K562 (cell line): ENCODE data around the gene IMMP2L. TPM values are rescaled to one million over a fixed set of nuclear protein-coding genes. Genes with fewer than 3 reads are reported as not detected.
A peak's percentile ranks its signal among the peaks of the same experiment; 100 is the strongest.

Experiments used
- C11orf30 ChIP-seq: fragments of 450-650 bp; IDR thresholded peaks from 2 replicates; pipeline ENCODE4 v1.6.1; 2016; ENCODE audit warnings: low read depth, mild to moderate bottlenecking
- CBFB ChIP-seq: sonication (generic); formaldehyde crosslinking; IDR thresholded peaks from 2 replicates; pipeline ENCODE4 v1.4.0; 2020; ENCODE audit warnings: mild to moderate bottlenecking, missing genetic modification reagents
- DNMT1 ChIP-seq: fragments of 450-650 bp; IDR thresholded peaks from 2 replicates; pipeline ENCODE4 v1.6.1; 2016; ENCODE audit warnings: antibody characterized with exemption, mild to moderate bottlenecking
- HDAC6 ChIP-seq: IDR thresholded peaks from 2 replicates; pipeline ENCODE4 v1.6.1; 2012; ENCODE audit warnings: low read depth, mild to moderate bottlenecking, control low read depth, inconsistent platforms, low read length, moderate library complexity
- MYC ChIP-seq, 2 experiments: fragments of 250-450 bp in 1 of 2; sonication (Bioruptor Pico) in 1 of 2; IDR thresholded peaks; 2 replicates each; pipeline versions ENCODE4 v1.5.1 to v1.6.1; 2012 to 2021; ENCODE audit warnings: low read depth in 2 of 2, borderline replicate concordance in 1 of 2, improper control_type of control experiment in 1 of 2, low read length in 1 of 2, mild to moderate bottlenecking in 1 of 2, moderate library complexity in 1 of 2
- NFE2 ChIP-seq: IDR thresholded peaks from 2 replicates; pipeline ENCODE4 v1.6.1; 2014; ENCODE audit warnings: antibody characterized with exemption, low read depth
- NFIC ChIP-seq: fragments of 450-650 bp; IDR thresholded peaks from 2 replicates; pipeline ENCODE4 v1.6.1; 2017; ENCODE audit warnings: mild to moderate bottlenecking, inconsistent platforms
- OTX1 ChIP-seq: fragments of 450-650 bp; formaldehyde crosslinking; IDR thresholded peaks from 2 replicates; pipeline ENCODE4 v1.4.0; 2022; ENCODE audit warnings: mild to moderate bottlenecking
- RBM15 ChIP-seq: fragments of 200-400 bp; formaldehyde crosslinking; IDR thresholded peaks from 2 replicates; pipeline ENCODE4 v1.6.1; 2018; ENCODE audit warnings: mild to moderate bottlenecking, low read length, moderate library complexity; ENCODE audit not compliant: insufficient read depth
- RNF2 ChIP-seq: sonication (generic); IDR thresholded peaks from 2 replicates; pipeline ENCODE4 v1.6.1; 2016
- ZNF24 ChIP-seq: fragments of 450-650 bp; IDR thresholded peaks from 2 replicates; pipeline ENCODE4 v1.6.1; 2016
- ZNF76 ChIP-seq: fragments of 250-450 bp; sonication (Bioruptor Pico); IDR thresholded peaks from 2 replicates; pipeline ENCODE4 v1.4.0; 2020; ENCODE audit warnings: mild to moderate bottlenecking, moderate library complexity, borderline replicate concordance
- ZNF766 ChIP-seq: fragments of 200-800 bp; sonication (Bioruptor generic); conservative IDR thresholded peaks from 2 replicates; pipeline ENCODE4 v1.6.1; 2016; ENCODE audit warnings: missing genetic modification characterization, missing compliant biosample characterization
- ZZZ3 ChIP-seq: fragments of 450-650 bp; IDR thresholded peaks from 2 replicates; pipeline ENCODE4 v1.6.1; 2016; ENCODE audit warnings: antibody characterized with exemption, mild to moderate bottlenecking, moderate library complexity
- polyA plus RNA-seq, 8 experiments: library from polyadenylated mRNA; depleted of rRNA in 4 of 8; stranded (reverse) in 5 of 8; unstranded in 3 of 8; fragments of >200 nt; fragmentation: Nextera tagmentation in 2 of 8; fragmentation: Illumina TruSeq in 1 of 8; extraction: Ambion mirVana in 2 of 8; extraction: Trizol in 1 of 8; gene quantifications; 2 replicates each; pipeline versions ENCODE4 v1.2.1 to v1.2.3, GENCODE V29; 2011 to 2014; ENCODE audit warnings: inconsistent platforms in 1 of 8, missing spikeins in 1 of 8
- total RNA-seq, 7 experiments: library from RNA; depleted of rRNA in 6 of 7; stranded (reverse); fragments of >200 nt in 6 of 7; fragmentation: Illumina TruSeq in 2 of 7; extraction: Trizol in 2 of 7; gene quantifications; 2 replicates each; pipeline versions ENCODE4 v1.2.1 to v1.2.3, GENCODE V29; 2011 to 2021; ENCODE audit warnings: low replicate concordance in 1 of 7
- TF ChIP-seq, protein P1 (sequence below): fragments of 450-650 bp; formaldehyde crosslinking; IDR thresholded peaks from 2 replicates; pipeline ENCODE4 v1.4.0; 2022; ENCODE audit warnings: missing genetic modification characterization
- TF ChIP-seq, protein P2 (sequence below), 2 experiments: IDR thresholded peaks; 2 replicates each; pipeline ENCODE4 v1.6.1; 2012; ENCODE audit warnings: improper control_type of control experiment in 2 of 2, low read depth in 2 of 2, low read length in 2 of 2, borderline replicate concordance in 1 of 2
- TF ChIP-seq, protein P3 (sequence below), 3 experiments: IDR thresholded peaks in 2 of 3; conservative IDR thresholded peaks in 1 of 3; 2 replicates each; pipeline ENCODE4 v1.5.1; 2011 to 2012; ENCODE audit warnings: low read length in 3 of 3, mild to moderate bottlenecking in 3 of 3, control low read depth in 2 of 3, improper control_type of control experiment in 1 of 3, inconsistent platforms in 1 of 3, low read depth in 1 of 3, mixed read lengths in 1 of 3, moderate library complexity in 1 of 3; ENCODE audit not compliant: insufficient read depth in 2 of 3
- TF ChIP-seq, protein P4 (sequence below): sonication (generic); formaldehyde crosslinking; IDR thresholded peaks from 2 replicates; pipeline ENCODE4 v1.5.0; 2020; ENCODE audit warnings: missing genetic modification reagents
- TF ChIP-seq, protein P5 (sequence below): fragments of 150-350 bp; conservative IDR thresholded peaks from 2 replicates; pipeline ENCODE4 v1.6.1; 2014; ENCODE audit warnings: low read length

IMMP2L gene
- total and polyA plus RNA-seq, 9 of the 15 experiments (the other 6 are each of a cell fraction or from before 2014, with no cell fraction given) = 29.7 to 116 (median 53.0) TPM

DNA sequence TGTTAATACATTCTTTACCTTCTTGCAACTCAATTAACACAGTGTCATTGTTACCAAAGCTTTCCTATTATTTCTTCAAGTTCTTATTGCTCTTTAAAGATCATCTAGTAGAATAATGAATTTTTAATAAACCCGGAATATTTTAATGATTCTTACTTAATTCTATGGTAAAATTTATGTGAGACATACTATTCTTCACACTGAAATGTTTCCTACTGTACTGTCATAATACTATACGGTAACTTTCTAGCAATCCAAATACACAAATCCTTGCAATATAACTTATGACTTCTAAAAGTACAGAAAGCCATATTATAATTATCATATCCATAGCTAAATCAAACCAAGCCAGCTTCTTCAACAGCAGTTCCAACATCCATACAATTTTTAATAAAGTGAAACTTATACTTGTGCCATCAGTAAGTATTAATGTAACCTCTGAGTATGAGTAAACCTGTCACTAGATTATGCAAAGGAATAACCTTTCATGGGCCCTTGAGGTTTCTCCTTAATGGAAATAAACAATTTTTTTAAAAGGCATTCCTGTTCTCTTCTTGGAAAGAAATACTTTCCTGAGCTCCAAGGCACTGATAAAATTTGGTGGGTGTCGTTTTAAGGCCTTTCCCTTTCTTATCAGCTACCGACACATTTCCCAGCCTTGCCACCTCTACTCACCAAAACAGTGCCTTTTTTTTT, 87.4 kb downstream of the IMMP2L start (continued):
- TF ChIP-seq, protein P1, sequence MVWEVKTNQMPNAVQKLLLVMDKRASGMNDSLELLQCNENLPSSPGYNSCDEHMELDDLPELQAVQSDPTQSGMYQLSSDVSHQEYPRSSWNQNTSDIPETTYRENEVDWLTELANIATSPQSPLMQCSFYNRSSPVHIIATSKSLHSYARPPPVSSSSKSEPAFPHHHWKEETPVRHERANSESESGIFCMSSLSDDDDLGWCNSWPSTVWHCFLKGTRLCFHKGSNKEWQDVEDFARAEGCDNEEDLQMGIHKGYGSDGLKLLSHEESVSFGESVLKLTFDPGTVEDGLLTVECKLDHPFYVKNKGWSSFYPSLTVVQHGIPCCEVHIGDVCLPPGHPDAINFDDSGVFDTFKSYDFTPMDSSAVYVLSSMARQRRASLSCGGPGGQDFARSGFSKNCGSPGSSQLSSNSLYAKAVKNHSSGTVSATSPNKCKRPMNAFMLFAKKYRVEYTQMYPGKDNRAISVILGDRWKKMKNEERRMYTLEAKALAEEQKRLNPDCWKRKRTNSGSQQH (CRISPR knock-in tag) = no peak
- TF ChIP-seq, protein P2, sequence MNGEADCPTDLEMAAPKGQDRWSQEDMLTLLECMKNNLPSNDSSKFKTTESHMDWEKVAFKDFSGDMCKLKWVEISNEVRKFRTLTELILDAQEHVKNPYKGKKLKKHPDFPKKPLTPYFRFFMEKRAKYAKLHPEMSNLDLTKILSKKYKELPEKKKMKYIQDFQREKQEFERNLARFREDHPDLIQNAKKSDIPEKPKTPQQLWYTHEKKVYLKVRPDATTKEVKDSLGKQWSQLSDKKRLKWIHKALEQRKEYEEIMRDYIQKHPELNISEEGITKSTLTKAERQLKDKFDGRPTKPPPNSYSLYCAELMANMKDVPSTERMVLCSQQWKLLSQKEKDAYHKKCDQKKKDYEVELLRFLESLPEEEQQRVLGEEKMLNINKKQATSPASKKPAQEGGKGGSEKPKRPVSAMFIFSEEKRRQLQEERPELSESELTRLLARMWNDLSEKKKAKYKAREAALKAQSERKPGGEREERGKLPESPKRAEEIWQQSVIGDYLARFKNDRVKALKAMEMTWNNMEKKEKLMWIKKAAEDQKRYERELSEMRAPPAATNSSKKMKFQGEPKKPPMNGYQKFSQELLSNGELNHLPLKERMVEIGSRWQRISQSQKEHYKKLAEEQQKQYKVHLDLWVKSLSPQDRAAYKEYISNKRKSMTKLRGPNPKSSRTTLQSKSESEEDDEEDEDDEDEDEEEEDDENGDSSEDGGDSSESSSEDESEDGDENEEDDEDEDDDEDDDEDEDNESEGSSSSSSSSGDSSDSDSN (IDR thresholded peaks at IDR 0.05; ENCODE audit: borderline replicate concordance in 1 of 2, low read depth in 2 of 2, low read length in 2 of 2) = no peak
- TF ChIP-seq ZNF24 (no peak; the same call in 1 of the 2 replicates), OTX1 (CRISPR knock-in tag) (no peak), NFIC (peak; percentile 65), HDAC6 (no peak), C11orf30 (no peak), ZNF76 (CRISPR knock-in tag) (no peak), RNF2 (peak; percentile 70; the same call in 1 of the 2 replicates), CBFB (CRISPR knock-in tag) (no peak), ZNF766 (CRISPR knock-in tag) (peak; percentile 87), NFE2 (no peak; the same call in 1 of the 2 replicates), RBM15 (no peak), MYC (IDR thresholded peaks at IDR 0.05; ENCODE audit: low read depth, low read length) (no peak; the same call in 1 of the 2 replicates), MYC (CRISPR knock-in tag; IDR thresholded peaks at IDR 0.05; ENCODE audit: borderline replicate concordance, low read depth) (no peak), ZZZ3 (0 out of 2 replicates have a peak, but pooled peaks have one; percentile 34), DNMT1 (no peak)
- TF ChIP-seq, protein P3, sequence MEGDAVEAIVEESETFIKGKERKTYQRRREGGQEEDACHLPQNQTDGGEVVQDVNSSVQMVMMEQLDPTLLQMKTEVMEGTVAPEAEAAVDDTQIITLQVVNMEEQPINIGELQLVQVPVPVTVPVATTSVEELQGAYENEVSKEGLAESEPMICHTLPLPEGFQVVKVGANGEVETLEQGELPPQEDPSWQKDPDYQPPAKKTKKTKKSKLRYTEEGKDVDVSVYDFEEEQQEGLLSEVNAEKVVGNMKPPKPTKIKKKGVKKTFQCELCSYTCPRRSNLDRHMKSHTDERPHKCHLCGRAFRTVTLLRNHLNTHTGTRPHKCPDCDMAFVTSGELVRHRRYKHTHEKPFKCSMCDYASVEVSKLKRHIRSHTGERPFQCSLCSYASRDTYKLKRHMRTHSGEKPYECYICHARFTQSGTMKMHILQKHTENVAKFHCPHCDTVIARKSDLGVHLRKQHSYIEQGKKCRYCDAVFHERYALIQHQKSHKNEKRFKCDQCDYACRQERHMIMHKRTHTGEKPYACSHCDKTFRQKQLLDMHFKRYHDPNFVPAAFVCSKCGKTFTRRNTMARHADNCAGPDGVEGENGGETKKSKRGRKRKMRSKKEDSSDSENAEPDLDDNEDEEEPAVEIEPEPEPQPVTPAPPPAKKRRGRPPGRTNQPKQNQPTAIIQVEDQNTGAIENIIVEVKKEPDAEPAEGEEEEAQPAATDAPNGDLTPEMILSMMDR (IDR thresholded peaks at IDR 0.05 in 2 of 3, conservative IDR thresholded peaks at IDR 0.05 in 1 of 3; ENCODE audit: insufficient read depth in 2 of 3, low read depth in 1 of 3, low read length in 3 of 3) = no peak
- TF ChIP-seq, protein P4, sequence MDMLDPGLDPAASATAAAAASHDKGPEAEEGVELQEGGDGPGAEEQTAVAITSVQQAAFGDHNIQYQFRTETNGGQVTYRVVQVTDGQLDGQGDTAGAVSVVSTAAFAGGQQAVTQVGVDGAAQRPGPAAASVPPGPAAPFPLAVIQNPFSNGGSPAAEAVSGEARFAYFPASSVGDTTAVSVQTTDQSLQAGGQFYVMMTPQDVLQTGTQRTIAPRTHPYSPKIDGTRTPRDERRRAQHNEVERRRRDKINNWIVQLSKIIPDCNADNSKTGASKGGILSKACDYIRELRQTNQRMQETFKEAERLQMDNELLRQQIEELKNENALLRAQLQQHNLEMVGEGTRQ = no peak
- TF ChIP-seq, protein P5, sequence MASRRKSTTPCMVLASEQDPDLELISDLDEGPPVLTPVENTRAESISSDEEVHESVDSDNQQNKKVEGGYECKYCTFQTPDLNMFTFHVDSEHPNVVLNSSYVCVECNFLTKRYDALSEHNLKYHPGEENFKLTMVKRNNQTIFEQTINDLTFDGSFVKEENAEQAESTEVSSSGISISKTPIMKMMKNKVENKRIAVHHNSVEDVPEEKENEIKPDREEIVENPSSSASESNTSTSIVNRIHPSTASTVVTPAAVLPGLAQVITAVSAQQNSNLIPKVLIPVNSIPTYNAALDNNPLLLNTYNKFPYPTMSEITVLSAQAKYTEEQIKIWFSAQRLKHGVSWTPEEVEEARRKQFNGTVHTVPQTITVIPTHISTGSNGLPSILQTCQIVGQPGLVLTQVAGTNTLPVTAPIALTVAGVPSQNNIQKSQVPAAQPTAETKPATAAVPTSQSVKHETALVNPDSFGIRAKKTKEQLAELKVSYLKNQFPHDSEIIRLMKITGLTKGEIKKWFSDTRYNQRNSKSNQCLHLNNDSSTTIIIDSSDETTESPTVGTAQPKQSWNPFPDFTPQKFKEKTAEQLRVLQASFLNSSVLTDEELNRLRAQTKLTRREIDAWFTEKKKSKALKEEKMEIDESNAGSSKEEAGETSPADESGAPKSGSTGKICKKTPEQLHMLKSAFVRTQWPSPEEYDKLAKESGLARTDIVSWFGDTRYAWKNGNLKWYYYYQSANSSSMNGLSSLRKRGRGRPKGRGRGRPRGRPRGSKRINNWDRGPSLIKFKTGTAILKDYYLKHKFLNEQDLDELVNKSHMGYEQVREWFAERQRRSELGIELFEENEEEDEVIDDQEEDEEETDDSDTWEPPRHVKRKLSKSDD = no peak
